ENCODE data around the gene GABPB2.

GRCh38 chr1:151047925-151048644 lies 22.5 kb upstream of the GABPB2 start:
- 0 out of 2 replicates have a peak, but pooled peaks have one; percentile 23 for TF ChIP-seq POLR2A (IDR thresholded peaks at IDR 0.05; ENCODE audit: low read depth, low read length)
- TF ChIP-seq TAF1 (IDR thresholded peaks at IDR 0.05; ENCODE audit: low read depth, low read length), result no peak
- TF ChIP-seq POLR2AphosphoS5 (IDR thresholded peaks at IDR 0.05; ENCODE audit: low read depth, low read length), result peak; percentile 63
